ENCODE results near the gene PGM5.
"Not testable (repeated sequence)": the region's sequence is repeated elsewhere in the genome, so short reads cannot be mapped to it uniquely, and the experiment has no call there.

The PGM5 gene

DNA sequence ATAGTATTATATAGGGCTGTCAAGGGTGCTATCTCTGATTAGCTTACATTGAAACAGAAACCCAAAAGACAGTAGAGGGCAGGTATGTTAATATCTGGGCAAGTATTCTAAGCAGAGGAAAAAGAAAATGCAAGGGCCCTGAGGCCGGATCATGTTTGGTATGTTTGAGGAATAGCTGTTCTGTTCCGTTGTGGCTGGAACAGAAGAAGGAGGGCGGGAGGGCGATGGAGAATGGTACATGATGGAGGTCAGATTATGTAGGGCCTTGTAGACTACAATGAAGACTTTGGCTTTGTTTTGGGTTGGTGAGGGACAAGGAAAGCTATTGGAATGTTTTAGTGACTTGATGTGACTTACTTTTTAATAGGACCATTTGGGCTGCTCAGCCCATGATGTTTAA is 19.4 kb downstream of the PGM5 start:
- in situ Hi-C loops (cut with HindIII; ENCODE audit: low sequenced_read_pairs), result not testable (repeated sequence)

DNA sequence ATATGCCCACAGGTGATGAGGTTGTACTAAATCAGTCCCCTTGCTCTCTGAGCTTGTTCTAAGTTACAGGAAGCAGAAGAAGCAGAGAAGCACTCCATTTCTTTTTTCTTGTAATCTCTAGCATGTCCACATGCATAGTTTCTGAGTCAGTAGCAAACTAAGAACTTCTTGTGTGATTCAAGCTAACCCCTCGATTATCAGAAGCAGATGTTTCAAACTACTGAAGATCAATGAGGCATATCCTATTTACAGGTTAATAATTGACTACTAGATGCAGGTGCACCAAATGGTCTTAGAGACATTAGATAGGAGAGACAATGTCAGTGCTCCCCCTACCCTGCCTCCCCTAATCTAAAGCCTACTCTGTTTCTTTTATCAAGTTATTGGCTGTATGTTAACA is 21.3 kb downstream of the PGM5 start:
- in situ Hi-C loops (cut with HindIII; ENCODE audit: low sequenced_read_pairs), result not testable (repeated sequence)

DNA sequence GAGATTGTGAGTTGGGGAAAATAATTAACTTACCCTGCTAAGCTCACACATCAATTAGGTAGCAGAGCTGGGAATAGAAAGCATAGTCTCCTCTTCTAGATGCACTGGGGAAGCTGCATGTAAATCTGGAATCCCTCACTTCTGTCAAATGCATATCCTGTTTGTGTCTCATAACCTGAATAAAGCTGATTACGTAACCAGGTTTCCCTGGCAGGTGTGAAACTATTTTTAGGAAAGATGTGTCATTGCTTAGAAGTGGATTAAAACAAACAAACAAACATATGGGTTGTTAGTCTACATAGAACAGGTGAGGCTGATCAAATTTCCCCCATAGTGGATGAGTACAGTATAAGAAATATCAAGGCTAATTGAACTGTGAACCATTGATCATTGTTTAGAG is 27.5 kb downstream of the PGM5 start:
- in situ Hi-C loops (cut with HindIII; ENCODE audit: low sequenced_read_pairs), result not testable (repeated sequence)

DNA sequence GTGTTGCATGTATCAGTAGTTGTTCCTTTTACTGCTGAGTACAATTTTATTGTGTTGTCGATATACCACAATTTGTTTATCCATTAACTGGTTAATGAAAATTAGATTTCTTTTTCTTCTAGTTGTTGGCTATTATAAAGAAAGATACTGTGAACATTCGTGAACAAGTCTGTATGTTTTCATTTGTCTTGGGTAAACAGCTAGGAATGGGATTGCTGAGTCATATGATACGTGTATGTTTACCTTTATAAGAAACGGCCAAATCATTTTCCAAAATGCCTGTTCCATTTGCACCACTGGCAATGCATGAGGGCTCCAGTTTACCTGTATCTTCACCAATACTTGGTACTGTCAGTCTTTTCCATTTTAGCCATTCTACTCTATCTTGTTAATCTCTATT is 33.1 kb downstream of the PGM5 start:
- in situ Hi-C loops (cut with HindIII; ENCODE audit: low sequenced_read_pairs), result not testable (repeated sequence)

DNA sequence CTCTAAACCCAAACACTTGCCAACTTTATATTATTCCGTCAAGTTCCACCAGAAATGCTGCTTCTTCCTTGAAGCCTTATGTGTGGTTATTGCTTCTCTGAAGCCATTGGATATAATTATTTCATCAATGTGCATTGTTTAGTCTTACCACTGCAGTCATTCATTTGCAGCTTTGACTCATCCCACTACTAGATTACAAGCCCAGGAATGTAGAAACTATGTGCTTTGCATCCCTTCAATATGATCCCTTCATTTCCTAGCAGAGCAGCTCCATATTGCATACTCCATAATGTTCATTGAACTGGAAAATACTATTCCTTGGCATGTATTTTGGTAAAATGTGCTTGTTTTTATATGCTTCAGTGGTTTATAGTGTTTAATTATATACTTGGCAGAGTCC is 34.3 kb downstream of the PGM5 start:
- in situ Hi-C loops (cut with HindIII; ENCODE audit: low sequenced_read_pairs), result not testable (repeated sequence)

GRCh38 chr9:68396411-68397094 is 40.1 kb downstream of the PGM5 start:
- in situ Hi-C loops (cut with HindIII; ENCODE audit: low sequenced_read_pairs), result not testable (repeated sequence)

GRCh38 chr9:68397095-68397423 is 40.6 kb downstream of the PGM5 start:
- in situ Hi-C loops (cut with HindIII; ENCODE audit: low sequenced_read_pairs), result not testable (repeated sequence)

GRCh38 chr9:68397796-68398195 is 41.4 kb downstream of the PGM5 start:
- in situ Hi-C loops (cut with HindIII; ENCODE audit: low sequenced_read_pairs), result not testable (repeated sequence)

DNA sequence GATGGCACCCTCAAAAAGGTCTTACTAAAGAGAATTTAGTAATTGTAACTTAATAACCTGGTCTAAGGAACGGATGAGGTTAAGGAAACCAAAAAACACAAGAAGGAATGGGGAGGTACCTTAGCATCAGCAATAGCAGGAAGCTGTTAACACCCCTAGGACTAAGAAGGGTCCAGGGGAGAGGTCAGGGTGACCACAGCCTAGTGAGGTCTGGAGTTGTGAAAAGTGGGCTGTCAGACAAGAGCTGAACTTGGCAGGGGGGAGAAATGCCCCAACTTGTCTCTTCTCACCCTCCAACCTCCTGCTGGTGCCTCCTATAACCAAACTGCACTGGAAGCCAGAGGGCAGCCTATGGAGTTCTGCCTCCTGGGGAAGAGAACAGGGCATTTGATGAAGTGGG is 41.9 kb downstream of the PGM5 start:
- in situ Hi-C loops (cut with HindIII; ENCODE audit: low sequenced_read_pairs), result not testable (repeated sequence)

DNA sequence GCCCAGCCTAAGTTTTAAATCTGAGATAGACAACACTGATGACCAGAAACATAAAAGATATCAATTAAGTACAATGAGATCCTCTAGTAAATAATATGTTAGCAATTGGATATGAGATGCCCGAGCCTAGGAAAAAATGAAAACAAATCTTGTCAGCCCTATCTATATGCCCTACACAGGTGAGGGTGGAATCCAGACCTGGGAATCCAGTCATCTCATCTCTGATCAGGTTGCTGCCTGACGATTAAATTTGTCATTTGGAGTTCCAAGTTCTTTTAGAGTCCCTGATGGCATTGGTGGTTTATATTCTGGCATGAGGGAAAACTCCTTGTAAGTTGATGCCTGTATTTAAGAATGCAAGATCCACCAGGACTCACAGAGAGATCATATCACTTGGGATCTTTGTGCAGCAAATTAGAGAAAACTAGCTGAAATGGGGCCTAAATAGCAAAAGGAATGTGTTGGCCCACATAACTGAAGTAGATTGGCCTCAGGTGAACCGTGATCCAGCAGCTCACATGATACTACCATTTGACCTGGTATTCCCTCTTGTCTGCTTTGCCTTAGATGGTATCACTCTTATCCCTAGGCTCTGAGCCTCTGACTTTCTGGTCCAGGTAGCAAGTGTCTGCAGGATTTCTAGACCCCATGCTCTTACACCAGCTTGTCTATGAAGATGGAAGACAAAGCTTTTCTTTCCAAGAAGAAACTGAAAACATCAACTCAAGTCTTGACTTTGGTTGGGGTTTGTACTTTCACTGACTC is 48.2 kb downstream of the PGM5 start:
- in situ Hi-C loops (cut with HindIII; ENCODE audit: low sequenced_read_pairs), result not testable (repeated sequence)

- in situ Hi-C loops (cut with HindIII; ENCODE audit: low sequenced_read_pairs), result not testable (repeated sequence)
Observed at GRCh38 chr9:68411865-68412264, 55.5 kb downstream of the PGM5 start.

DNA sequence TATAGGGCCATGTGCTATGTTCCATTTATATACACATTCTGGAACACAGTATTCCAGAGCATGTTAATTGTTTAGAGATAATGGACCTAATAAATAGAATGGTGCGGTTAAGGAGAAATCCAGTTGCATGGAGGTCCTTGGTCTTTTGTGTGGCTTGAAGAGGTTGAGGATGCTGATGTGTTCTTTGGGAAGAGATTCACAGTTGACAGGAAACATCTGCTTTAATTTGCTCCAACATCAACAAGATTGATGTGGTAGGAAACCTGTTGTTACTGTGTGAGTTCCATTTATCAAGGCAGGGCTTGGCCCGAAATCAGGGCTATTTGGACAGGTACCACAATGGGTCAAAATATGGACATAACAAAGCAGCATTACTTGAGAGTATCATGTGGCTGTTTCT is 56.3 kb downstream of the PGM5 start:
- in situ Hi-C loops (cut with HindIII; ENCODE audit: low sequenced_read_pairs), result not testable (repeated sequence)

DNA sequence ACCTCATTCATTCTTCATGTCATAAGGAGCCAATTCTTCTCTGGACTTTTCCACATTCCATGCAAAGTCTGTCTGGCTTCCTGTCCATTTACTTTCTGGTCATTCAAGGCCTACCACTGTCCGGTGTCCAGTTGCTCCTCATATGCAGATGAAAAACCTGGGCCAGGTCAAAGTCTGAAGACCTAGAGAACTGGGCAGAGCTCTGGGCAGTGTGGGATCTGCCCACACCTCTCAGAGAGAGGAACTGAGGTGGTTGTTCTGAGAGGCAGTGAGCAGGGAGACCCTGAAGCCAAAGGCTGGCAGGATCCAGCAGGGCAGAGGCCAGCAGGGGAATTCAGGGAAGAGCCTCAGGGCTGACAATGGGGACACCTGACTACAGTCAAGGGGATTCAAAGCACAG is 58.7 kb downstream of the PGM5 start:
- in situ Hi-C loops (cut with HindIII; ENCODE audit: low sequenced_read_pairs), result not testable (repeated sequence)

DNA sequence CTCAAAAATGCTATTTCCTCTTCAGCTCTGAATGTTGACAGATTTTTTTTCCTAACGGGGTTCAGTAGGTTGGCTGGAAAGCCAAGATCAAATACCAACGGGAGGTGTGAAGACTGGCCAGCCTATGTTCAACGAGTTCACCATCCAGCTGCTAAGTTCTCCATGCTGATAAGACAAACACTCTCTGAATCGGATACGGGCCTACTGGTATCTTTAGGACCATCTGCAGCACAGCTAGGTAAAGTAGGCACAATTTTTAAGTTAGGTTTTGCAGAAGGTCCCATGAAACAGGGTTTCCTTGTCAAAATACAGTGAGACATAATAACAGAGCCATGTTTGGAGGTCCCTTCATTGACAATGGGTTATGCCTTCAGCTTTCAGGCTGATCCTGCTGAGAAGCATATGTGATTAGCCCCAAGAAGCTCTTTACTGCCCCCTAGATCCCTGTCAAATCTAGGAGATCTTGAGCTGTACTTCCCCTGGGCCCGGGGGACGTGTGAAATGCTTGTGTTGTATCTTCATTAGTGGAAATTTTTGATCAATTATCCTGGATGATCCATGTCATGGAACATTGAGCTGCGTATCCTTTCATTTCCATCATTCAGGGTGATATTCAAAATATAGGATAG is 60.6 kb downstream of the PGM5 start:
- in situ Hi-C loops (cut with HindIII; ENCODE audit: low sequenced_read_pairs), result no loop called here

DNA sequence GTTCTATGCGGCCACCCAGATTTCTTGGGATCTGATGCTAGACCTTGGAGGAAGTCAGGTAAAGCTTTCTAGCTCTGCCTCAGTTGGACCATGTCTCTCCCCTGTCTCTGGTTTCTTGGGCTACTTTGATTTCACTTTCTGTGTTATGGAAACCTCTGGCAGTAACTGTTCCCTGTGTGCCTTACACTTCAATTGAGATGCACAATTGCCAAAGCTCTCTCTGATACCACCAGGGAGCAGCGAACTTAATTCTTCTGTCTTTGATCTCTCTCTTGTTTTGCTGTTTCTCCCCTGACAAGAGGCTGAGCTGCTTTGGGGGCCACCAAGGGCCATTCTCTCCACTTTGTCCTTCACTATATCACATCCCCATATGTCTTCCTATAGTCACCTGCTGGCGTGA is 61.4 kb downstream of the PGM5 start:
- in situ Hi-C loops (cut with HindIII; ENCODE audit: low sequenced_read_pairs), result no loop called here

- in situ Hi-C loops (cut with HindIII; ENCODE audit: low sequenced_read_pairs), result no loop called here
Observed at GRCh38 chr9:68418259-68418845, 61.9 kb downstream of the PGM5 start.

- in situ Hi-C loops (cut with HindIII; ENCODE audit: low sequenced_read_pairs), result no loop called here
Observed at GRCh38 chr9:68419901-68420300, 63.5 kb downstream of the PGM5 start.

GRCh38 chr9:68426755-68427154 is 70.3 kb downstream of the PGM5 start:
- in situ Hi-C loops (cut with HindIII; ENCODE audit: low sequenced_read_pairs), result no loop called here

DNA sequence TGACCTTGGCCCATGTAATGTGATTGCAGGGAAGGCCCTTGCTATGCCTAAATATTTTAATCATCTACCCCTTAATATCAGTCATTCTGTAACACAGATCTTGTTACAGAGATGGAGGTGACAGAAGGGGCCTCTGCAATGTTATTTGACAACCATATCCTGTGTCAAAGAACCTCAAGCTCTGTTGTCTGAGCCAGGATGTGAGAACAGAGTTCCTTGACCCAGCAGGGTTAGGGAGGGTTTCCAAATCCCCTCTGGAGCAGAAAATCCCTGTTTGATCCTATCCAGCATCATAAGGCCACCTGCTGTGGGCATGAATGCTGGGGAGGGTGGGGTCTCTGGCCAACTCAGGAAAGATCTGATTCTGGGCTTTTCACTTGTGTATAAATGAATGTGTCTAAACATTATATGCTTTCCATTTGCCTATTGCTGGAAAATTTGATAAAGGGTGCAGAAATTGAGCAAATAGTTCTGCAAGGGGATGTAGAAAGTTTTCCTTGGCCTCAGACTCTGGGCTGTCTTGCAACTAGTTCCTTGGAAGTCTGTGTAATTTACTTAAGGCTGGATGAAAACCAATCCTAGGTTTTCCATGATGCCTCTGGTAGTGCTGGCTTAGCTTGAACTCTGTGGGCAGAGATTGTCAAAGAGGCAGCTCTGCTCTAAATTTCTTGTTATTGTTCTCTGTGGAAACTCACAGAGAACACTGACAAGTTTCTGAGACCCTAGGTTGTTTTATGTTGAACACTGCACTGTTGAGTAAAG is 71.0 kb downstream of the PGM5 start:
- in situ Hi-C loops (cut with HindIII; ENCODE audit: low sequenced_read_pairs), result no loop called here

GRCh38 chr9:68428481-68428880 is 72.1 kb downstream of the PGM5 start:
- in situ Hi-C loops (cut with HindIII; ENCODE audit: low sequenced_read_pairs), result no loop called here

DNA sequence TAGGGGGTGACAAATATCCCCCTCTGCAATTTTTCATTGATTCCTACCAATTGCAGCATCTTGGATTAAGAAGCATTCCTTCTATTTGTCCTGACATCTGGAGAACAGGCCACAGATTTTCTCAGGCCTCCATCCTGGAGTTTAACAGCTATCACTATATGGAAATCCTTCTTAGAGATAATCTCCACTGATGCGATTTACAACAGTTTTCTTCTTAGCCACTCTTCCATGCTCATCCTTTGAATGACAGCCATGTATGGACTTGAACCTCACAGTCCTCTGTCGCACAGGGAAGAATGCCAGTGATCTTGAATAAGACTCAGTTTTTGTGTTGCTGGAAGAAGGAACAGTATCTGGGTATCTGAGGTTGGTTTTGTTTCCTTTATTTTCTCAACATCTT is 73.2 kb downstream of the PGM5 start:
- in situ Hi-C loops (cut with HindIII; ENCODE audit: low sequenced_read_pairs), result no loop called here

Data from DLD1 (cell line).